K562 (cell line): ENCODE data around the gene ABCB4. TPM values are rescaled to one million over a fixed set of nuclear protein-coding genes. Genes with fewer than 3 reads are reported as not detected.

ENCODE experiments used
- ATAC-seq: fragments of 200-7000 bp; cut with Tn5 transposase; 3 replicates; pipeline ENCODE4 v1.9.1; 2020; ENCODE audit warnings: moderate library complexity
- BruUV-seq: library from RNA; stranded (reverse); fragments of 400-500 nt; replicated peaks from 2 replicates; lab custom pipeline; 2021; lab: Mats Ljungman, UMichigan
- CTCF ChIA-PET: fragments of 300-600 bp; formaldehyde crosslinking; extraction: SDS; loops from one replicate; lab custom pipeline; 2021; ENCODE audit warnings: low intra/inter-chr PET ratio; lab: Yijun Ruan, JAX
- POLR2A ChIA-PET: fragments of 300-600, 350-650 bp; sonication (Branson Sonifier 250); formaldehyde crosslinking; extraction: SDS; loops from one replicate; lab custom pipeline; 2021; ENCODE audit warnings: antibody characterized with exemption, inconsistent platforms; lab: Yijun Ruan, JAX
- DNase-seq, 4 experiments: peaks; one replicate each; pipeline versions ENCODE4 v3.0.0 to v3.0.0-alpha.2; 2011 to 2018; ENCODE audit warnings: low spot score in 3 of 4, mixed read lengths in 3 of 4; ENCODE audit errors: extremely low read depth in 1 of 4
- FAIRE-seq: peaks from 2 replicates; lab custom pipeline; 2011; peaks lifted over from hg19 to GRCh38; lab: Jason Lieb, UNC
- H2AFZ ChIP-seq: 2 replicates; pipeline ENCODE4 v1.6.0; 2011; ENCODE audit warnings: low read depth, low read length, control low read depth, inconsistent platforms
- H3K27ac ChIP-seq: fragments of 200-600 bp; 3 replicates; pipeline ENCODE4 v1.8.0; 2011; ENCODE audit warnings: low read depth, mild to moderate bottlenecking, control low read depth, inconsistent platforms, low read length, moderate library complexity, mixed read lengths; ENCODE audit errors: extremely low read depth
- H3K27me3 ChIP-seq, 2 experiments: fragments of 300-600 bp in 1 of 2; 2 replicates in 1 of 2; 3 replicates in 1 of 2; pipeline versions ENCODE4 v1.6.0 to v1.8.0; 2011; ENCODE audit warnings: inconsistent platforms in 2 of 2, low read length in 2 of 2, mild to moderate bottlenecking in 1 of 2, mixed read lengths in 1 of 2, moderate library complexity in 1 of 2; ENCODE audit not compliant: control insufficient read depth in 2 of 2, insufficient read depth in 2 of 2
- H3K36me3 ChIP-seq: fragments of 300-600 bp; 3 replicates; pipeline ENCODE4 v1.8.0; 2011; ENCODE audit warnings: mild to moderate bottlenecking, low read length, inconsistent platforms; ENCODE audit not compliant: control insufficient read depth, insufficient read depth
- H3K4me1 ChIP-seq, 2 experiments: fragments of 200-600 bp in 1 of 2; replicated peaks in 1 of 2; 2 replicates in 1 of 2; 3 replicates in 1 of 2; pipeline versions ENCODE4 v1.5.1 to v1.8.0; 2011; ENCODE audit warnings: inconsistent platforms in 2 of 2, low read length in 2 of 2, mild to moderate bottlenecking in 1 of 2, mixed read lengths in 1 of 2, moderate library complexity in 1 of 2; ENCODE audit not compliant: control insufficient read depth in 2 of 2, insufficient read depth in 2 of 2
- H3K4me2 ChIP-seq: 2 replicates; pipeline ENCODE4 v1.6.1; 2011; ENCODE audit warnings: low read length, control low read depth, inconsistent platforms, mixed read lengths; ENCODE audit not compliant: insufficient read depth
- H3K4me3 ChIP-seq: fragments of 200-600 bp; sonication (generic), shearing (Covaris generic); 2 replicates; pipeline ENCODE4 v1.5.1; 2016; ENCODE audit warnings: control low read depth, inconsistent platforms
- H3K79me2 ChIP-seq: fragments of 200-600 bp; 3 replicates; pipeline ENCODE4 v1.8.0; 2011; ENCODE audit warnings: low read length, inconsistent platforms; ENCODE audit not compliant: control insufficient read depth, insufficient read depth
- H3K9ac ChIP-seq, 2 experiments: 2 replicates each; pipeline versions ENCODE4 v1.6.0 to v1.6.1; 2011; ENCODE audit warnings: low read depth in 2 of 2, low read length in 2 of 2, control low read depth in 1 of 2, inconsistent platforms in 1 of 2, mild to moderate bottlenecking in 1 of 2, mixed read lengths in 1 of 2; ENCODE audit not compliant: insufficient read depth in 1 of 2
- H3K9me1 ChIP-seq: one replicate; pipeline ENCODE4 v1.6.0; 2011; ENCODE audit warnings: inconsistent platforms, mild to moderate bottlenecking, low read length, moderate library complexity; ENCODE audit not compliant: control insufficient read depth, insufficient read depth
- H3K9me3 ChIP-seq: replicated peaks from 2 replicates; pipeline ENCODE4 v1.5.1; 2011; ENCODE audit warnings: low read depth, low read length, inconsistent platforms; ENCODE audit not compliant: control insufficient read depth, insufficient read depth
- H4K20me1 ChIP-seq: replicated peaks from 2 replicates; pipeline ENCODE4 v1.6.1; 2011; ENCODE audit warnings: low read length, inconsistent platforms, mixed read lengths; ENCODE audit not compliant: control insufficient read depth, insufficient read depth
- CCAR2 ChIP-seq: fragments of 200-400 bp; formaldehyde crosslinking; IDR thresholded peaks from 2 replicates; pipeline ENCODE4 v1.6.1; 2017; ENCODE audit warnings: mild to moderate bottlenecking, low read depth, low read length
- CEBPG ChIP-seq, 3 experiments: fragments of 200-800 bp in 1 of 3; sonication (Bioruptor generic) in 1 of 3; sonication (generic) in 1 of 3; formaldehyde crosslinking in 1 of 3; IDR thresholded peaks in 2 of 3; conservative IDR thresholded peaks in 1 of 3; 2 replicates each; pipeline versions ENCODE4 v1.6.1 to v1.8.0; 2016 to 2022; ENCODE audit warnings: missing compliant biosample characterization in 2 of 3, missing genetic modification characterization in 2 of 3, mild to moderate bottlenecking in 1 of 3, missing genetic modification reagents in 1 of 3
- GTF2E2 ChIP-seq: fragments of 200-800 bp; sonication (Bioruptor generic); IDR thresholded peaks from 2 replicates; pipeline ENCODE4 v1.6.1; 2016; ENCODE audit warnings: missing genetic modification characterization, missing compliant biosample characterization
- HNRNPK ChIP-seq: fragments of 200-400 bp; formaldehyde crosslinking; IDR thresholded peaks from one replicate; pipeline ENCODE4 v1.6.1; 2018; ENCODE audit warnings: mild to moderate bottlenecking, low read depth, low read length; ENCODE audit not compliant: poor library complexity, severe bottlenecking
- ILF3 ChIP-seq: fragments of 450-650 bp; IDR thresholded peaks from 2 replicates; pipeline ENCODE4 v1.6.1; 2018; ENCODE audit warnings: antibody characterized with exemption, mild to moderate bottlenecking, moderate library complexity, borderline replicate concordance
- PHTF2 ChIP-seq: fragments of 250-450 bp; sonication (Bioruptor Pico); IDR thresholded peaks from 2 replicates; pipeline ENCODE4 v1.5.0; 2021; ENCODE audit warnings: mild to moderate bottlenecking
- RBM17 ChIP-seq: fragments of 200-400 bp; formaldehyde crosslinking; IDR thresholded peaks from 2 replicates; pipeline ENCODE4 v1.6.1; 2017; ENCODE audit warnings: low read depth, mild to moderate bottlenecking, low read length, borderline replicate concordance
- RBM39 ChIP-seq: fragments of 200-400 bp; formaldehyde crosslinking; optimal IDR thresholded peaks from 2 replicates; pipeline ENCODE3; 2018; ENCODE audit warnings: low read depth, low read length
- SAP30 ChIP-seq: fragments of 200-600 bp; sonication (generic); IDR thresholded peaks from 2 replicates; pipeline ENCODE4 v1.6.1; 2012; ENCODE audit warnings: borderline replicate concordance, low read depth, mild to moderate bottlenecking, moderate library complexity, low read length, control low read depth, inconsistent platforms; ENCODE audit not compliant: insufficient read depth, poor library complexity, severe bottlenecking
- SOX6 ChIP-seq: fragments of 450-650 bp; IDR thresholded peaks from 2 replicates; pipeline ENCODE4 v1.6.1; 2014; ENCODE audit warnings: mild to moderate bottlenecking
- TGIF2 ChIP-seq: sonication (generic); formaldehyde crosslinking; IDR thresholded peaks from 2 replicates; pipeline ENCODE4 v1.8.1; 2022; ENCODE audit warnings: mild to moderate bottlenecking, missing genetic modification reagents, moderate library complexity
- THRAP3 ChIP-seq: fragments of 450-650 bp; IDR thresholded peaks from 2 replicates; pipeline ENCODE4 v1.6.1; 2016; ENCODE audit warnings: mild to moderate bottlenecking, inconsistent platforms, borderline replicate concordance
- ZNF277 ChIP-seq: fragments of 250-450 bp; sonication (Bioruptor Pico); IDR thresholded peaks from 2 replicates; pipeline ENCODE4 v1.8.0; 2022; ENCODE audit warnings: inconsistent platforms, mild to moderate bottlenecking, moderate library complexity, borderline replicate concordance
- ZNF655 ChIP-seq: fragments of 250-450 bp; sonication (Bioruptor Pico); IDR thresholded peaks from 2 replicates; pipeline ENCODE4 v1.5.0; 2021
- ZNF707 ChIP-seq: fragments of 250-450 bp; sonication (Bioruptor Pico); conservative IDR thresholded peaks from 2 replicates; pipeline ENCODE4 v1.8.0; 2022; ENCODE audit warnings: inconsistent platforms, mild to moderate bottlenecking, moderate library complexity
- WGBS: fragments of 100-300 bp; shearing (Covaris generic); methylation state at CpG from one replicate; pipeline ENCODE4 v1.1.6; 2016; ENCODE audit warnings: low coverage, mixed read lengths; ENCODE audit not compliant: insufficient coverage; ENCODE audit errors: missing lambda C conversion rate; 5-methylcytosine and 5-hydroxymethylcytosine counted together
- in situ Hi-C: fragments of 300-500 bp; cut with MboI; formaldehyde crosslinking; loops from 4 replicates; pipeline ENCODE4 v1.15.0; 2018; ENCODE audit warnings: inconsistent platforms, mixed read lengths
- intact Hi-C: fragments of 100-400 bp; cut with micrococcal nuclease; formaldehyde crosslinking; loops from 2 replicates; pipeline ENCODE4 v1.14.2; 2022
- polyA plus RNA-seq, 8 experiments: library from polyadenylated mRNA; depleted of rRNA in 4 of 8; stranded (reverse) in 5 of 8; unstranded in 3 of 8; fragments of >200 nt; fragmentation: Nextera tagmentation in 2 of 8; fragmentation: Illumina TruSeq in 1 of 8; extraction: Ambion mirVana in 2 of 8; extraction: Trizol in 1 of 8; gene quantifications; 2 replicates each; pipeline versions ENCODE4 v1.2.1 to v1.2.3, GENCODE V29; 2011 to 2014; ENCODE audit warnings: inconsistent platforms in 1 of 8, missing spikeins in 1 of 8
- total RNA-seq, 7 experiments: library from RNA; depleted of rRNA in 6 of 7; stranded (reverse); fragments of >200 nt in 6 of 7; fragmentation: Illumina TruSeq in 2 of 7; extraction: Trizol in 2 of 7; gene quantifications; 2 replicates each; pipeline versions ENCODE4 v1.2.1 to v1.2.3, GENCODE V29; 2011 to 2021; ENCODE audit warnings: low replicate concordance in 1 of 7
- TF ChIP-seq, protein P1 (sequence below): fragments of 450-650 bp; IDR thresholded peaks from 2 replicates; pipeline ENCODE4 v1.7.1; 2018; ENCODE audit warnings: mild to moderate bottlenecking, low read depth; ENCODE audit not compliant: partially characterized antibody

The ABCB4 gene
- total and polyA plus RNA-seq, 9 of the 15 experiments (the other 6 are each of a cell fraction or from before 2014, with no cell fraction given): 0.06 to 0.73 (median 0.40) TPM

DNA sequence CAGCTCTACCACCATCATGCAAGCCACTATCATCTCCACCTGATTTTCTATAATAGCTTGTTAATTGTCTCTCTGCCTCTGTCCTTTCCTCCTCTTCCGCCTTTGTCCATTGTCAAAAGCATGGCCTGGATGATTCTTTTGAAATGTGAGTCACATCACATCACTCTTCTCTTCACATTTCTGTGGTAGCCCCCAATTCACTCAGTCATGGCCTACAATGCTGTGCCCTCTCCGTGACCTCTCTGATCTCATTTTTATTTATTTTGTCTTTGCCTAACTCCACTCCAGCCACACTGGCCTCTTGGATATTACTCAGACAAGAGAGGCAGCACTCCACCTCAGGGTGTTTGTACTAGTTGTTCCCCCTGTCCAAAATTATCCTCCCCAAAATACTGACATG lies 4.9 kb upstream of the ABCB4 start (continued):
- TF ChIP-seq ZNF655 (CRISPR knock-in tag): no peak

DNA sequence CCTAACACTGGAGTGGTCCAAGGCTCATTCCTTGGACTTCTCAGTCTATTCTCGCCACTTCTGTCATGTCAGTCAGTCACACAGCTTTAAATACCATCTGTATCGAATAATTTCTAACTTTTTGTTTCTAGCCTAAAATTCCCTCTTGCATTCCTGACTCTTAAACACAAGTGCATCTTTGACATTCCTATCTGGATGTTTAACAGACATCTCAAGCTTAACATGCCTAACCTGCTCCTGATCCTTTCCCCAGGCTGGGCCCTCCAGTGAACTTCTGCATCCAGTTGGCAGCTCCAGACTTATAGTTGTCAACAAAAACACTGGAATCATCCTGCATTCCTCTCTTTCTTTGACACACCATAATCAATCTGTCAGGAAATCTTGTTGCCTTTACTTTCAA lies 4.5 kb upstream of the ABCB4 start:
- intact Hi-C loops (no loop called here), in situ Hi-C loops (no loop called here)
- no peak overlapping the region for H2AFZ ChIP-seq
- BruUV-seq: no TSS peak
- DNase-seq: no peak
- H3K36me3 ChIP-seq: no peaks in the 10 kb centered on the region
- no peak overlapping the region for H3K9ac ChIP-seq
- FAIRE-seq: no peak
- peaks cover 12 to 23% of the 10 kb centered on the region in 2 experiments; a peak in 4 of 5 replicates for H3K27me3 ChIP-seq
- H3K9me3 ChIP-seq: no peaks in the 10 kb centered on the region
- CTCF ChIA-PET: no interaction called here
- no peaks in the 10 kb centered on the region for H4K20me1 ChIP-seq
- H3K4me2 ChIP-seq: no peak overlapping the region
- H3K9me1 ChIP-seq: no peaks in the 10 kb centered on the region
- no peak overlapping the region for H3K4me3 ChIP-seq
- 5% methylated on average over 2 of the region's 2 CpGs for WGBS
- POLR2A ChIA-PET: no interaction called here
- H3K79me2 ChIP-seq: no peaks in the 10 kb centered on the region
- peaks cover 0 to 9% of the 10 kb centered on the region in 2 experiments; a peak in 1 of 5 replicates for H3K4me1 ChIP-seq
- no peak for ATAC-seq
- H3K27ac ChIP-seq: no peak overlapping the region
- TF ChIP-seq CEBPG (CRISPR knock-in tag; IDR thresholded peaks at IDR 0.05) (no peak), CEBPG (tag; conservative IDR thresholded peaks at IDR 0.05 in 1 of 2, IDR thresholded peaks at IDR 0.05 in 1 of 2) (no peak), THRAP3 (no peak), ZNF707 (CRISPR knock-in tag) (no peak), SAP30 (no peak), RBM39 (no peak), SOX6 (no peak), PHTF2 (CRISPR knock-in tag) (no peak), ZNF277 (no peak), CCAR2 (no peak), ILF3 (no peak), HNRNPK (no peak), RBM17 (no peak), TGIF2 (no peak), GTF2E2 (tag) (no peak)
- TF ChIP-seq, protein P1, sequence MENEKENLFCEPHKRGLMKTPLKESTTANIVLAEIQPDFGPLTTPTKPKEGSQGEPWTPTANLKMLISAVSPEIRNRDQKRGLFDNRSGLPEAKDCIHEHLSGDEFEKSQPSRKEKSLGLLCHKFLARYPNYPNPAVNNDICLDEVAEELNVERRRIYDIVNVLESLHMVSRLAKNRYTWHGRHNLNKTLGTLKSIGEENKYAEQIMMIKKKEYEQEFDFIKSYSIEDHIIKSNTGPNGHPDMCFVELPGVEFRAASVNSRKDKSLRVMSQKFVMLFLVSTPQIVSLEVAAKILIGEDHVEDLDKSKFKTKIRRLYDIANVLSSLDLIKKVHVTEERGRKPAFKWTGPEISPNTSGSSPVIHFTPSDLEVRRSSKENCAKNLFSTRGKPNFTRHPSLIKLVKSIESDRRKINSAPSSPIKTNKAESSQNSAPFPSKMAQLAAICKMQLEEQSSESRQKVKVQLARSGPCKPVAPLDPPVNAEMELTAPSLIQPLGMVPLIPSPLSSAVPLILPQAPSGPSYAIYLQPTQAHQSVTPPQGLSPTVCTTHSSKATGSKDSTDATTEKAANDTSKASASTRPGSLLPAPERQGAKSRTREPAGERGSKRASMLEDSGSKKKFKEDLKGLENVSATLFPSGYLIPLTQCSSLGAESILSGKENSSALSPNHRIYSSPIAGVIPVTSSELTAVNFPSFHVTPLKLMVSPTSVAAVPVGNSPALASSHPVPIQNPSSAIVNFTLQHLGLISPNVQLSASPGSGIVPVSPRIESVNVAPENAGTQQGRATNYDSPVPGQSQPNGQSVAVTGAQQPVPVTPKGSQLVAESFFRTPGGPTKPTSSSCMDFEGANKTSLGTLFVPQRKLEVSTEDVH: no peak
